Measurements from ENCODE around the gene PDCL2.

- TF ChIP-seq POLR2A (IDR thresholded peaks at IDR 0.05), result no peak
- TF ChIP-seq CTCF (IDR thresholded peaks at IDR 0.05), result no peak
Measured at GRCh38 chr4:55560096-55560495, 31.9 kb downstream of the PDCL2 start.

Measured in uterus (tissue), 2 donors.